K562 (cell line): ENCODE results near the gene ARAP1. TPM values are rescaled to one million over a fixed set of nuclear protein-coding genes. Genes with fewer than 3 reads are reported as not detected.

Experiments used
- ATAC-seq: fragments of 200-7000 bp; cut with Tn5 transposase; 3 replicates; pipeline ENCODE4 v1.9.1; 2020; ENCODE audit warnings: moderate library complexity
- BruUV-seq: library from RNA; stranded (reverse); fragments of 400-500 nt; replicated peaks from 2 replicates; lab custom pipeline; 2021; lab: Mats Ljungman, UMichigan
- CTCF ChIA-PET: fragments of 300-600 bp; formaldehyde crosslinking; extraction: SDS; loops from one replicate; lab custom pipeline; 2021; ENCODE audit warnings: low intra/inter-chr PET ratio; lab: Yijun Ruan, JAX
- POLR2A ChIA-PET: fragments of 300-600, 350-650 bp; sonication (Branson Sonifier 250); formaldehyde crosslinking; extraction: SDS; loops from one replicate; lab custom pipeline; 2021; ENCODE audit warnings: antibody characterized with exemption, inconsistent platforms; lab: Yijun Ruan, JAX
- DNase-seq, 4 experiments: peaks; one replicate each; pipeline versions ENCODE4 v3.0.0 to v3.0.0-alpha.2; 2011 to 2018; ENCODE audit warnings: low spot score in 3 of 4, mixed read lengths in 3 of 4; ENCODE audit errors: extremely low read depth in 1 of 4
- FAIRE-seq: peaks from 2 replicates; lab custom pipeline; 2011; peaks lifted over from hg19 to GRCh38; lab: Jason Lieb, UNC
- H2AFZ ChIP-seq: 2 replicates; pipeline ENCODE4 v1.6.0; 2011; ENCODE audit warnings: low read depth, low read length, control low read depth, inconsistent platforms
- H3K27ac ChIP-seq: fragments of 200-600 bp; 3 replicates; pipeline ENCODE4 v1.8.0; 2011; ENCODE audit warnings: low read depth, mild to moderate bottlenecking, control low read depth, inconsistent platforms, low read length, moderate library complexity, mixed read lengths; ENCODE audit errors: extremely low read depth
- H3K27me3 ChIP-seq, 2 experiments: fragments of 300-600 bp in 1 of 2; 2 replicates in 1 of 2; 3 replicates in 1 of 2; pipeline versions ENCODE4 v1.6.0 to v1.8.0; 2011; ENCODE audit warnings: inconsistent platforms in 2 of 2, low read length in 2 of 2, mild to moderate bottlenecking in 1 of 2, mixed read lengths in 1 of 2, moderate library complexity in 1 of 2; ENCODE audit not compliant: control insufficient read depth in 2 of 2, insufficient read depth in 2 of 2
- H3K36me3 ChIP-seq: fragments of 300-600 bp; 3 replicates; pipeline ENCODE4 v1.8.0; 2011; ENCODE audit warnings: mild to moderate bottlenecking, low read length, inconsistent platforms; ENCODE audit not compliant: control insufficient read depth, insufficient read depth
- H3K4me1 ChIP-seq, 2 experiments: fragments of 200-600 bp in 1 of 2; replicated peaks in 1 of 2; 2 replicates in 1 of 2; 3 replicates in 1 of 2; pipeline versions ENCODE4 v1.5.1 to v1.8.0; 2011; ENCODE audit warnings: inconsistent platforms in 2 of 2, low read length in 2 of 2, mild to moderate bottlenecking in 1 of 2, mixed read lengths in 1 of 2, moderate library complexity in 1 of 2; ENCODE audit not compliant: control insufficient read depth in 2 of 2, insufficient read depth in 2 of 2
- H3K4me2 ChIP-seq: 2 replicates; pipeline ENCODE4 v1.6.1; 2011; ENCODE audit warnings: low read length, control low read depth, inconsistent platforms, mixed read lengths; ENCODE audit not compliant: insufficient read depth
- H3K4me3 ChIP-seq: fragments of 200-600 bp; sonication (generic), shearing (Covaris generic); 2 replicates; pipeline ENCODE4 v1.5.1; 2016; ENCODE audit warnings: control low read depth, inconsistent platforms
- H3K79me2 ChIP-seq: fragments of 200-600 bp; 3 replicates; pipeline ENCODE4 v1.8.0; 2011; ENCODE audit warnings: low read length, inconsistent platforms; ENCODE audit not compliant: control insufficient read depth, insufficient read depth
- H3K9ac ChIP-seq, 2 experiments: 2 replicates each; pipeline versions ENCODE4 v1.6.0 to v1.6.1; 2011; ENCODE audit warnings: low read depth in 2 of 2, low read length in 2 of 2, control low read depth in 1 of 2, inconsistent platforms in 1 of 2, mild to moderate bottlenecking in 1 of 2, mixed read lengths in 1 of 2; ENCODE audit not compliant: insufficient read depth in 1 of 2
- H3K9me1 ChIP-seq: one replicate; pipeline ENCODE4 v1.6.0; 2011; ENCODE audit warnings: inconsistent platforms, mild to moderate bottlenecking, low read length, moderate library complexity; ENCODE audit not compliant: control insufficient read depth, insufficient read depth
- H3K9me3 ChIP-seq: replicated peaks from 2 replicates; pipeline ENCODE4 v1.5.1; 2011; ENCODE audit warnings: low read depth, low read length, inconsistent platforms; ENCODE audit not compliant: control insufficient read depth, insufficient read depth
- H4K20me1 ChIP-seq: replicated peaks from 2 replicates; pipeline ENCODE4 v1.6.1; 2011; ENCODE audit warnings: low read length, inconsistent platforms, mixed read lengths; ENCODE audit not compliant: control insufficient read depth, insufficient read depth
- ARNT ChIP-seq, 2 experiments: fragments of 450-650 bp; IDR thresholded peaks; 2 replicates each; pipeline ENCODE4 v1.6.1; 2016; ENCODE audit warnings: mild to moderate bottlenecking in 1 of 2
- BCLAF1 ChIP-seq, 2 experiments: fragments of 450-650 bp in 1 of 2; IDR thresholded peaks; 2 replicates each; pipeline ENCODE4 v1.6.1; 2011 to 2017; ENCODE audit warnings: low read depth in 2 of 2, antibody characterized with exemption in 1 of 2, borderline replicate concordance in 1 of 2, low read length in 1 of 2, mild to moderate bottlenecking in 1 of 2, mixed read lengths in 1 of 2; ENCODE audit not compliant: control insufficient read depth in 1 of 2
- CC2D1A ChIP-seq: fragments of 450-650 bp; IDR thresholded peaks from 2 replicates; pipeline ENCODE4 v1.6.1; 2017; ENCODE audit warnings: mild to moderate bottlenecking
- CEBPB ChIP-seq: fragments of 450-650 bp; IDR thresholded peaks from 2 replicates; pipeline ENCODE4 v1.6.1; 2016; ENCODE audit warnings: missing genetic modification characterization, missing compliant biosample characterization
- CGGBP1 ChIP-seq: fragments of 250-450 bp; sonication (Bioruptor Pico); IDR thresholded peaks from 2 replicates; pipeline ENCODE4 v1.9.0; 2021; ENCODE audit warnings: mild to moderate bottlenecking
- GTF2F1 ChIP-seq: IDR thresholded peaks from 2 replicates; pipeline ENCODE4 v1.6.1; 2011; ENCODE audit warnings: low read depth, low read length, improper control_type of control experiment
- MYNN ChIP-seq, 2 experiments: sonication (generic); formaldehyde crosslinking in 1 of 2; IDR thresholded peaks; 2 replicates each; pipeline versions ENCODE4 v1.5.0 to v1.6.1; 2016 to 2020; ENCODE audit warnings: antibody characterized with exemption in 1 of 2, missing genetic modification reagents in 1 of 2
- PHB ChIP-seq: fragments of 250-450 bp; sonication (Bioruptor Pico); IDR thresholded peaks from 2 replicates; pipeline ENCODE4 v1.5.0; 2021
- TARDBP ChIP-seq: fragments of 450-650 bp; IDR thresholded peaks from 2 replicates; pipeline ENCODE4 v1.6.1; 2016
- VEZF1 ChIP-seq: fragments of 200-800 bp; sonication (Bioruptor generic); IDR thresholded peaks from 2 replicates; pipeline ENCODE4 v1.6.1; 2017; ENCODE audit warnings: missing genetic modification characterization, missing compliant biosample characterization
- ZBTB17 ChIP-seq: fragments of 450-650 bp; formaldehyde crosslinking; IDR thresholded peaks from 2 replicates; pipeline ENCODE4 v1.4.0; 2020; ENCODE audit warnings: mild to moderate bottlenecking
- ZC3H8 ChIP-seq: fragments of 450-650 bp; IDR thresholded peaks from 2 replicates; pipeline ENCODE4 v1.6.1; 2017
- ZFP30 ChIP-seq: fragments of 250-450 bp; sonication (Bioruptor Pico); IDR thresholded peaks from 2 replicates; pipeline ENCODE4 v1.8.0; 2022; ENCODE audit warnings: moderate library complexity, mild to moderate bottlenecking, inconsistent platforms, borderline replicate concordance
- ZNF655 ChIP-seq: fragments of 250-450 bp; sonication (Bioruptor Pico); IDR thresholded peaks from 2 replicates; pipeline ENCODE4 v1.5.0; 2021
- WGBS: fragments of 100-300 bp; shearing (Covaris generic); methylation state at CpG from one replicate; pipeline ENCODE4 v1.1.6; 2016; ENCODE audit warnings: low coverage, mixed read lengths; ENCODE audit not compliant: insufficient coverage; ENCODE audit errors: missing lambda C conversion rate; 5-methylcytosine and 5-hydroxymethylcytosine counted together
- in situ Hi-C: fragments of 300-500 bp; cut with MboI; formaldehyde crosslinking; loops from 4 replicates; pipeline ENCODE4 v1.15.0; 2018; ENCODE audit warnings: inconsistent platforms, mixed read lengths
- intact Hi-C: fragments of 100-400 bp; cut with micrococcal nuclease; formaldehyde crosslinking; loops from 2 replicates; pipeline ENCODE4 v1.14.2; 2022
- polyA plus RNA-seq, 8 experiments: library from polyadenylated mRNA; depleted of rRNA in 4 of 8; stranded (reverse) in 5 of 8; unstranded in 3 of 8; fragments of >200 nt; fragmentation: Nextera tagmentation in 2 of 8; fragmentation: Illumina TruSeq in 1 of 8; extraction: Ambion mirVana in 2 of 8; extraction: Trizol in 1 of 8; gene quantifications; 2 replicates each; pipeline versions ENCODE4 v1.2.1 to v1.2.3, GENCODE V29; 2011 to 2014; ENCODE audit warnings: inconsistent platforms in 1 of 8, missing spikeins in 1 of 8
- total RNA-seq, 7 experiments: library from RNA; depleted of rRNA in 6 of 7; stranded (reverse); fragments of >200 nt in 6 of 7; fragmentation: Illumina TruSeq in 2 of 7; extraction: Trizol in 2 of 7; gene quantifications; 2 replicates each; pipeline versions ENCODE4 v1.2.1 to v1.2.3, GENCODE V29; 2011 to 2021; ENCODE audit warnings: low replicate concordance in 1 of 7

The ARAP1 gene
- total and polyA plus RNA-seq, 9 of the 15 experiments (the other 6 are each of a cell fraction or from before 2014, with no cell fraction given): 0.23 to 67.0 (median 24.6) TPM

GRCh38 chr11:72724851-72725723 lies 27.1 kb downstream of the ARAP1 start (continued):
- no peak for TF ChIP-seq MYNN (IDR thresholded peaks at IDR 0.05)
- no peak for TF ChIP-seq MYNN (CRISPR knock-in tag; IDR thresholded peaks at IDR 0.05)
- no peak for TF ChIP-seq ZNF655 (CRISPR knock-in tag)
- TF ChIP-seq TARDBP: no peak
- no peak for TF ChIP-seq PHB
- no peak for TF ChIP-seq ZBTB17
- no peak for TF ChIP-seq ZC3H8
- TF ChIP-seq ARNT (IDR thresholded peaks at IDR 0.05): peak in 1 of 2 experiments; percentile 72; a peak in 2 of 4 replicates
- TF ChIP-seq, all 486 proteins: peak for 37

- DNase-seq: no peak
- Histone ChIP-seq H3K79me2 (peaks cover 60% of the 10 kb centered on the region), H3K4me1 (peaks cover 13 to 29% of the 10 kb centered on the region in 2 experiments; a peak in 4 of 5 replicates), H3K9me1 (peaks cover 5% of the 10 kb centered on the region), H3K9me3 (no peaks in the 10 kb centered on the region), H4K20me1 (no peaks in the 10 kb centered on the region), H3K27ac (no peak overlapping the region), H3K4me3 (no peak overlapping the region), H3K36me3 (peaks cover 65% of the 10 kb centered on the region), H3K27me3 (no peaks in the 10 kb centered on the region), H2AFZ (no peak overlapping the region), H3K4me2 (no peak overlapping the region), H3K9ac (no peak overlapping the region)
- no peak for FAIRE-seq
- no TSS peak for BruUV-seq
- TF ChIP-seq ZFP30 (CRISPR knock-in tag) (no peak), GTF2F1 (no peak), CGGBP1 (CRISPR knock-in tag) (no peak), CEBPB (tag) (no peak), BCLAF1 (IDR thresholded peaks at IDR 0.05; ENCODE audit: borderline replicate concordance in 1 of 2, control insufficient read depth in 1 of 2, low read depth in 2 of 2, low read length in 1 of 2) (no peak), VEZF1 (no peak), CC2D1A (no peak)
- ChIA-PET CTCF (interaction anchor here (2.4 kb wide), 1 partner anchor 70 kb away, joined by 24 read pairs; the partner anchor contains the start of gene STARD10), POLR2A (interaction anchor here (0.6 kb wide), 2 partner anchors 39 to 648 kb away, joined by 3 read pairs; no protein-coding TSS in a partner anchor)
- 88% methylated on average over 5 of the region's 5 CpGs for WGBS
- intact Hi-C loops: no loop called here
- no peak for ATAC-seq
- in situ Hi-C loops: loop anchor here (10.0 kb wide), 1 partner anchor 461 kb away; no protein-coding TSS in a partner anchor
Observed at GRCh38 chr11:72724021-72724551, 28.1 kb downstream of the ARAP1 start.
